COLO829 (cell line): ENCODE data around the gene EXOC6B.
A peak's percentile ranks its signal among the peaks of the same experiment; 100 is the strongest.

Experiments used
- DNase-seq: peaks from one replicate; pipeline ENCODE4 v3.0.0; 2012; ENCODE audit warnings: low spot score

Gene EXOC6B

DNA sequence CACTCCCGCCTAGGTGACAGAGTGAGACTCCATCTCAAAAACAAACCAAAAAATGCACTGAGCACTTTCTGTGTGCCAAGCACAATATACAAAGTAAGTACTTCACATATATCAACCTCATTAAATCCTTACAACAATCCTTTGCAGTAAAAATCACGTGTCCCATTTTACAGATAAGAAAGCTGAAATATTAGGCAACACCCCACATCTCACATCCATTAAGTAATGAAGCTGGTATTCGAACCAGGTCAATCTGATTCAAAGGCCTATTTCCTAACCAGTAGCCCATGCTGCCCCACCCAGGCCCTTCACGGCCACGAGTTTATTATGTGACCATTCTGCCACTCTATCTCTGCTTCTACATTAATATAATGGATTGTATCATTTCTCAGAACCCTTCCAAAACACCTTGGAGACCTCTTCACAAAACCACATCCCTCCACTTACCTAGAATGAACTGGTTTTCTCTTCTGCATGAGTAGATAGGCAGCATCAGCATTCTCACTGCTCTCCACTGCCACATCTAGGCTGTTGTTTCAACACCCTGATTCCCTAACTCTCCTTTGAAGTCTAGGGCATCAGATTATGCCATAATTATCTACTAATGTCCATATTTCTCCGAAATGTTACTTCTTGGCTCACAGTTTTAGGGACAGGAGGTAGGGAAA is 3.1 kb upstream of the EXOC6B start:
- no peak for DNase-seq

DNA sequence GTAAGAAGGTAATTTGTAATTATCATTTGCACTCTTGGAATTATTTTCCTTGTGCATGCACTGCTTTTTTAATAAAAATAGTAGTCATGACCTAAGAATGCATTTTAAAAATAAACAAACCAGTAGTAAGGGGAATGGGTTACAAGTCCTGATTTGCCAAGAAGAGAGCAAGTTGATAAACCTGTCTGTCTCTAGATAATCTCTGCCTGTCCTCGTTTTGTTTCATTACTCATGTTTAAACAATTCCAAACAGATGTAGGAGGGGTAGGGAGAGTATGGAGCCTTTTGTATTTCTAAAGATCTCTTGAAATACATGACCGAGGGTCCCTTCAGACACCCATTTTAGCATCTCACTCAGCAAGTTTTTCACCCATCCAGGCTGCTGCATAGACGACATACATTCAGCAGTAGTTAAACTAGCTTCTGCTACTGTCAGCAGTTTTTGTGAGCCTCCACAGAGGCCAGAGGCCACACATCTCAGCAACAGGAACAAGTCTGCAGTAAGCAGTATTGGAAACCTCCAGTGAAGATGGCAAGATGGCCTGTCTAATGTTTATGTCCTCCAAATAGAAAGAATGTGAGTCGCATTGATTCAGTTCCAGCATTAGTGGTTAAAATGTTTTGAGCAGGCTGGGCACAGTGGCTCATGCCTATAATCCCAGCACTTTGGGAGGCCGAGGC is 2.3 kb upstream of the EXOC6B start:
- DNase-seq: no peak

DNA sequence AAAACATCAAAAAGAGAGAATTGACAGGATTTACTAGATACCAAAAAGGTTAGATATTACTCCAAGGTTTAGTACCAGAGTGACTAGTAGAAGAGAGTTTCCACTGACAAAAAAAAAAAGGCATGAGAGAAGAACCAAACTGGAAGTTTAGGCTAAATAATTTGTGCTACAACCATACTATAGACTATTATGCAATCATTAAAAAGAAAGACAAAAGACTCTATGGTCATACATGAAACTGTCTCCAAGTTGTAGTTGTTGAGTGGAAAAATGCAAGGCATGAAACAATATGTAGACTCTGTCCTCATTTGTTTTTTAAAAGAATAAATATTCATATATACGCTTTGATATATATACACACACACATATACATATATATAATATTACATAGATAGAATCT is 1.7 kb upstream of the EXOC6B start:
- DNase-seq: no peak

DNA sequence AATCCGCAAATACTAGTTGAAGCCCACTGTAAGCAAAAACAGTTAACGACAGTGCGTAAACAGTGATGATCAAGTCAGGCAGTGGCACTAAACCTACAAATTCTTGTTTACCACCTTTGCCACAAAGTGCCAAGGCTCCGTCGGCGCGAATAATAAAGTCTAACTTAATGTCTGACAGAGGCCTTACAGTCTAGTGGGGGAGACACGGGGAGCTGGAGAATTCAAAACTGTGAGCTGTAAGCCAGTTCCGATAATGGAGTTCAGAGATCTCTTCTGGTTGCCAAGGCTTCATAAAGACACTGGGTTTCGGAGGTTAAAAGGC is 284 bp upstream of the EXOC6B start:
- no peak for DNase-seq

DNA sequence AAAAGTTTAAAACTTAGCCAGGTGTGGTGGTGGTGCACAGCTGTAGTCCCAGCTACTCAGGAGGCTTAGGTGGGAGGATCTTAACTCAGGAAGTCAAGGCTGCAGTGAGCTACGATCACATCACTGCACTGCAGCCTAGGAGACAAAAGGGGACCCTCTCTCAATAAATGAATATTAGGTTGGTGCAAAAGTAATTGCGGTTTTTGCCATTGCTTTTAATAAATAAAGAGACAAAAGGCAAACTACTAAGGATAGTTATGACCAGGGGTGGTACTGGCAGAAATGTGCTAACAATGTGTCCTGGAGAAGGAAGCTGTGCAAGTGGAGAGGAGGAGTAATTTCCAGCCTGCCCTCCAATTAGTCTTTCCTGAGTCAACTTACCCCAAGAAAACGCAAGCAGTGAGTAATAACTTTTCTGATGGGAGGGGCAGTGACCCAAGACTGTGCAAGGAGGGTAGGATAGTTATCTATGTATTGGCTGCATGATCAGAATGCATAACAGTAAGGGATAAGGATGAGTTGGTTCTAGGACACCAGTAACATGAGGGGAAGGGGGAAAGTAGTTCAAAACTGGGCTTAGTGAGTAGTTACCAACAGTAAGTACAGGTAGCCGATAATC is 1.5 kb downstream of the EXOC6B start:
- no peak for DNase-seq

DNA sequence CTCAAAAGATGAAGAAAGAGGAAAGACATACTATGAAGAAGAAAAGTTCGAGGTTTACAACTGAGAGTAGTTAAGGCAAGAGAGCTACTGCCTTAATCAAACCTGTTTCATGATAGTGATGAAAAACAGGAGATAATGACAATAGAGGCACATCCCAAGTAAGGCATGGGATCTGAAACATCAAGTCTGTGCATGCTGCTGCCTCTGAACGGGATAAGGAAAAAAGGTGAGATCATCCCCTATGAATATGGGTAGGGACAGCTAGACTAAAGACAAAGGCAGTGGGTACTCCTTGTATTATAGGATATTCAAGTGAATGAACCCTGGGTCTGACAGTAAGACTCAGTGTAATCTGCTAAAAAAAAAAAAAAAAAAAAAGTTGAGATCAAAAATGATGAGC is 3.0 kb downstream of the EXOC6B start:
- no peak for DNase-seq

DNA sequence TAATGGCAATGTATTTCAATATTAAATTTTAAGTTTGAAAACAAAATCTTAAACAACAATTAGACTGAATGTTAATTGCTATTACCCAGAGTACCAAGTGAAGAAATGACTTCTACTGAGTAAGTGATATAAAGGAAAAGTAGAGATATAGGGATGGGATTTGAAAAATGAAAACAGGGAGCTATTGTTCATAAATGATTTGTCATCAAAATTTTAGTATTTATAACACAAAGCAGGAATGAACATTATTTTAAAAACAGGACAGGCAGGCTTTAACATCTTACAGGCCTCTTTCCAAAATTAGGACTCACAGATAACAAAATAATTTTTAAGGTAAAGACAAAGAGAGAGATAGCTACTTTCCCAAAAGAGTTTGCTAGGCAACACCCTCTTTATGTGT is 3.9 kb downstream of the EXOC6B start:
- DNase-seq: no peak

DNA sequence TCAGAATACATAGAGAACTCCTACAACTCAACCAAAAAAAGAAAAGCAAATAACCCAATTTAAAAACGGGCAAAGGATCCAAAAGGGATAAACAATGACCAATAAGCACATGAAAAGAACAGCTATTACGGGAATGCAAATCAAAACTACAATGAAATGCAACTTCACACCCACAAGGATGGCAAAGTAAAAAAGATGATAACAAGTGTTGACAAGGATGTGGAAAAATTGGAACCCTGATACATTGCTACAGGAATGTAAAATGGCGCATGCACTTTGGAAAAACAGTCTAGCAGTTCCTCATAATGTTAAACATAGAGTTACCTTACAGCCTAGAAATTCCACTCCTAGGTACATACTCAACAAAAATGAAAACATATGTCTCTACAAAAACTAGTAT is 4.7 kb downstream of the EXOC6B start:
- DNase-seq: no peak

DNA sequence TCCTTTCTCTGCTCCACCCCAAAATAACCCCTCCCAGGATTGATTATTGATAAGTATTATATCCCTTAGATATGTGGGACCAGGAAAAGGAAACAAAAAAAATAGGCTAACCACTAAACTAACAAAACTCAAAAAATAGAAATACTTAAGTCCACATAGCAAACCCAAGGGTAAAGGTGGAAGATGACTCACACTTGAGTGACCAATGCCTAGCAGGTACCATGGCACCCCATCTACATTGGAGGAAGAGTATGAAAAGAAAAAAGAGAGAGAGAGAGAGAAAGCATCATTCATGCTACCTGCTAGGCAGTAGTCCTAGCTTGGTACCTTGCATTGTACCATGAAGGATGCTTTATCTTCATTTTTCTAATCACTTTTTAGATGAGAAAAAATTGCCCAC is 6.3 kb downstream of the EXOC6B start:
- no peak for DNase-seq

DNA sequence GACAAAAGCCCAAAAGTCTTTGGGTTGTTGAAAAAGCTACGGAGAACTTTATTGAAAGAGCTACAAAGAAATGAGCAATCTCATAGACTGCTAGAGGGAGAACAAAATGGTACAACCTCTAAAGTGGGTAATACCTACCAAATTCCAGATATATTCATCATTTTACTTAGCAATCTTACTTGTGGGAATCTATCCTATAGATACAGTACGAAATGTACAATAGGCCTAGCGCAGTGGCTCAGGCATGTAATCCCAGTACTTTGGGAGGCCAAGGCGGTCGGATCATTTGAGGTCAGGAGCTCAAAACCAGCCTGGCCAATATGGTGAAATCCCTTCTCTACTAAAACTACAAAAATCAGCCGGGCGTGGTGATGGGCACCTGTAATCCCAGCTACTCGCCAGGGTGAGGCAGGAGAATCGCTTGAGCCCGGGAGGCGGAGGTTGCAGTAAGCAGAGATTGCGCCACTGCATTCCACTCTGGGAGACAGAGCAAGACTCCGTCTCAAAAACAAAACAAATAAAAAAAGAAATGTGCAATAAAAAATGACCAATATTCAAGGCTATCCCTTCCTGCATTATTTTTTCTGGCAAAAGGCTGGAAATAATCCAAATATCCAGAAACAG is 10.1 kb downstream of the EXOC6B start:
- DNase-seq: no peak

DNA sequence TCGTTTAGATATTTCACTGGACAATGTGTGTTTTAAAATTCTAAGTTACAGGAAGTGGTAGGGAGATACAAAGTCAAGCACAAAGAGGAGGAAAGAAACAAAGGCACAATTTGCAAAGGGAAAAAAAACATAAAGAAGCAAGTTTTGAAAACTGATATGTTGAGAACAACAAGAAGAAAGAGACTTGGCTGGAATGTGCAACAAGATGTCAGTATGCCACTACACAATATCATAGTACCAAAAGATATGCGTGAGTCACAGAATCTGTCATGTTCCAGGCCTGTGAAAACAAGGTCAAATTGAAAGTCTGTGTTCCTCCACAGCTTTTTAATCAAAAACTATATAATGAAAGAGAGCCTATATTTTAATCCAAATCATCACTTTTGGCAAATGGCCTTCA is 12.0 kb downstream of the EXOC6B start:
- no peak for DNase-seq

DNA sequence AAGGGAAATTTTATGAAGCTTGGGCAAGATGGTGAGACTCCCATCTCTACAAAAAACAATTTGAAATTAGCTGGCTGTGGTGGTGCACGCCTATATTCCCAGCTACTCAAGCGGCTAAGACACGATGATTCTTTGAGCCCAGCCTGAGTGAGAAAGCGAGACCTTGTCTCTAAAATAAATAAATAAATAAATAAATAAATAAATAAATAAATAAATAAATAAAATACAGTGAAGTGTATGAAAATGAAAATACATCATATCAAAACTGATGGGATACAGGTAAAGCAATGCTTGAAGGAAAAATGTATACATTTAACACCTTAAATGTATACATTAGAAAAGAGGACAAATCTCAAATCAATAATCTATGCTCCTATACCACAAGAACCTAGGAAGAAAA is 15.7 kb downstream of the EXOC6B start:
- DNase-seq: no peak

DNA sequence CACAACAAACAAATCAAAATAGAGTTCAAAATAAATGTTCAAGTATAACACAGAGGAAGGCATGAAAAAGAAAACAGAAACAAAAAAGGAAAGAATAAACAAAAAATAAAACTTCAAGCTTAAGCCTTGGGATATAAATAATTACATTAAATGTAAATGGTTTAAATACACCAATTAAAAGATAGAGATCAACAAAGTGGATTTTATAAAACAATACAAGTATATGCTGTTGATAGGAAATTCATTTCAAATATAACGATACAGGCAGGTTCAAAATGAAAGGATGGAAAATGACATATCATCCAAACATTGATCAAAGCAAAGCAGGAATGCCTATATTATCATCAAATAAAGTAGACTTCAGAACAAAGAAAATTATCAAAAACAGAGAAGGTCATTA is 16.7 kb downstream of the EXOC6B start:
- no peak for DNase-seq

DNA sequence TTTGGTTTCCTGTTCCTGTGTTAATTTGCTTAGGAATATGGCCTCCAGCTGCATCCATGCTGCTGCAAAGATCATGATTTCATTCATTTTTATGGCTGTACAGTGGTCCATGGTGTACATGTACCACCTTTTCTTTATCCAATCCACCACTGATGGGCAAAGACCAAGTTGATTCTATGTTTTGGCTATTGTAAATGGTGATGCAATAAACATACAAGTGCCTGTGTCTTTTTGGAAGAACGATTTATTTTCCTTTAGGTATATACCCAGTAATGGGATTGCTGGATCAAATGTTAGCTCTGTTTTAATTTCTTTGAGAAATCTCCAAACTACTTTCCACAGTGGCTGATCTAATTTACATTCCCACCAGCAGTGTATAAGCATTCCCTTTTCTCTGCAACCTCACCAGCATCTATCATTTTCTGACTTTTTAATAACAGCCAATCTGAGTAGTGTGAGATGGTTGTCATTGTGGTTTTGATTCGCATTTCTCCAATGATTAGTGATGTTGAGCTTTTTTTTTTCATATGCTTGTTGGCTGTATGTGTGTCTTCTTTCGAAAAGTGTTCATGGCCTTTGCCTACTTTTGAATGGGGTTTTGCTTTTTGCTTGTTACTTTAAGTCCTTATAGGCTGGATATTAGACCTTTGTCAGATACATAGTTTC is 19.4 kb downstream of the EXOC6B start:
- no peak for DNase-seq

DNA sequence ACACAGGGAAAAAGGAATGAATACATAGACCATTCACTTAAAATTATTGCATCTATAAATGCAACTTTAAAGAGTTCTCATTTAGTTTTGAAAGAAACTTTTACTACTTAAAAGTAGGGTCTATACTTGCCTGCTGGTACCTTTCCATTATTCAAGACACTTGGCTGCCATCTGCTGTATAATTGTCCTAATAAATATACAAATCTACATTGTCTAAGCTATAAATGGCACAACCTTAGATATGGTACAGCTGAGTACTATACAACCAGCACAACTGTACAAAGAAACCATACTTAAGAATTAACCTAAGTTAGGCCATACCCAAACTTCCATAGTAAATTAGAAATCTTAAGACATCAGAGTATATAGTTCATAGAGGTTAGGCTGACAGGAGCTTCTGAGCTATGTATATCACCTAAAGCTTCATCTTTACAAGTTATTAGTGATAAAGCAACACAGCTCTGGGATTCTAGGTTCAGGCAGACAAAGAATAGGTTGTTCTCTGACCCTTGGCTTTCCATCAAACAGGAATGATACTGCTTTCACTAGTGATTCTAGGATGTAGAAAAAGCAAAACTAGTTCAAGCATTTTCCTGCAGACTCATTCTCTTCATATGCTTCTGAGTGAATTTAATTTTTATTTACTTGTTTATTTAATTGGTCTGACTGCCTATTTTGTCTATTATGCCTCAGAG is 22.1 kb downstream of the EXOC6B start:
- DNase-seq: no peak

DNA sequence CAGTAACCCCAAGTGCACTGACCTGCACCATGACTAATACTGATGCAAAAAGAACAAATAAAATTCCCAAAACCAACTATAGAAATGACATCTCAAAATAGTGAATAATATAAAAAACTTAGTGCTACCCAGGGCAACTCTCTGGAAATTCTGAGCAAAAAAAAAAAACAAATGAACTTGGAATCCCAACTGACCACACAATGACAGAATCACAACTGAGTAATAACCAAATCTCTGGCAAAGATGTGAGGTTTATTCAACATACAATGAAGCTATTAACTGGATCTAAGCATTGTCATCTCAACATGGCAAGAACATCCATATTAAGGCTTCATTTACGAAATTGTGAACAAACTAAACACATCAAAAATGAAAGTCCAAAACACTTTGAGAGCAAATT is 22.7 kb downstream of the EXOC6B start:
- no peak for DNase-seq

DNA sequence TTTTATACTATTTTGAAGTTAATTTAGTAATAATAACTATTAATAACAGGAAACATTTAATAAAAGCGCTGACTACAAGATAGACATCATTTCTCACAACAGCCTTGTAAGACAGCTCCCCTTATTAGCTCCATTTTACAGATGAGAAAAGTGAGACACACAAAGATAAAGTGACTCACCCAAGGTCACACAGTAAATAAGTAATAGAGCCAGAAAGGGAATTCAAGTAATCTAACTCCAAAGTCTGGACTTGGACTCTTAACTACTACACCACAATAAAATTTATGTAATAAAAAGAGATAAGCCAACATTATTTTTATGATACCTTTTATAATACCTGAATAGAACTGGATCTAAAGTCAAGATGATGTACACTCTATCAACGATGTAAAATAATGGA is 25.3 kb downstream of the EXOC6B start:
- DNase-seq: no peak

DNA sequence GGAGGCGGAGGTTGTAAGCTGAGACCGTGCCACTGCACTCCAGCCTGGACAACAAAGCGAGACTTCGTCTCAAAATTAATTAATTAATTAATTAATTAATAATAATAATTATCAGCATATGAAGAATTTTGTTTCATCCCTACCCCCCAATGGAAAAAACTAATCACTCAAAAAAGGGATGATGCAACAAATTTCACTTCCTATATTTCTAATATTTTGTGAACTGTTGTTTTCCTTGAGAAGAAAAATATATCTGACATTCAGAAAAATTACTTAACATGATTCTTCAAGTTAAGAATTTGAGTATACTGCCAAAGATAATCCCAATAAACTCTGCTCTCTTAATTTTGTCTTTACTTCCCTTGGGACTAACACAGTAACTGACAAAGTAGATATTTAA is 28.1 kb downstream of the EXOC6B start:
- no peak for DNase-seq

DNA sequence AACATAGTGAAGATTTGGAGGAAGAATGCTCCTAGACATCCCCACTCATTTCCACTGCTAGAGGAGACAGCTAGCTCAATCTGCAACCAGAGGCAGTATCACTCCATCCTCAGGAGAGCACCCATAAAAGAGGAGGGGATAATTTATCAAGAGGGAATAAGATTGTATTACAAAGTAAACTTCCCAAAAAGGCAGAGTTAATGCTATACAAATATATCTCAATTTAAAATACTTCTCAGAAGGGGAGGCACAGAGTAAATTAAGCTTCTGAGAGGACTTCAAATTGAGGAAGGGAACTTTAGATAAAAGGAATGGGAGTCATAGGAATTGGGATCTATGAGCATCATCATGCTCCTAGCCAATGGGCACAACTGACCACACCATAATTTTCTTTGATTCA is 29.1 kb downstream of the EXOC6B start:
- DNase-seq: no peak

DNA sequence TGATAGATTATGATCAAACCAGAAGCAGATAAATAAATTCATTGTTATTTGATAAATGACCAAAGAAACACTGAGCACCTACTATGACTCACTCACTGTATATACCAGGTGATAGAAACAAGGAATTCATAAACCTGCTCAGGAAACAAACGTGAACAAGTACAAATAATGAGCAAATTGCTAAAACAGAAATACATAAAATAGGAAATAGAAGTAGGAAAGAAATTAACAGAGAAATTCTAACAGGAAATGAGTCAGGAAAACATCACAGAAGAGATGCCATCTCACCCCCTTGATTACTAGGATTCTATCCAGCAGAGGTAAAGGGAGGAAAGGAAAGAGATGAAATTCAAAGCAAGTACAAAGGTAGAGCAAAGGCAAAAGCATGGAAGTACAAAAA is 31.3 kb downstream of the EXOC6B start:
- DNase-seq: no peak

DNA sequence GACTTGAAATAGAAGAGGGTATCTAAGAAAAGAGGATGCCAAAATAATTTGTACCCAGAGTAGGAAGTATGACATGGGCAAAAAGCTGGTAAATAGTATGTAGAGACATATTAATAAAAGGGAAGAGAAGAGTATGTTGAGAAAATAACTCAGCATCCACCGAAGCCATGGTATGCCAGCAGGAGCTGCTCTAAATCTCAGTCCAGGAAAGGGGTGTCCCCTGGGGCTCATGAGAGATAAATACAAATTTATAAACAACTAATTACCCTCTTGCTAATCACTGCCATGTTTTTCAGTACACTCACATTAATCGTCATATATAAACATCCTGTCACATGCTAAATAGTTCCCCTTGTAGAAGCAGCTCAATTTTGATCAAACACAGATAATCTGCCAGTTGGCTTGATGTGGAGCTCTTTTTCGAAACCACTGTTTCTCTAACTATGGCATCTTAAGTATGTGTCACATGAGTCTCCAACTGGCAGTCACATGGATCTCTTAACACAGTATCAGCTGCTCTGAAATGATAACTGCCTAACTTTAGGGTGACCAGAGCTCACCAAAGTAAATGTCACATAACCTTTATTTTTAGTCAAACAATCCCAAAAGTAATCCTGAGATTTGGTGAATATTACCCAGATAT is 31.9 kb downstream of the EXOC6B start:
- DNase-seq: peak; percentile 42

DNA sequence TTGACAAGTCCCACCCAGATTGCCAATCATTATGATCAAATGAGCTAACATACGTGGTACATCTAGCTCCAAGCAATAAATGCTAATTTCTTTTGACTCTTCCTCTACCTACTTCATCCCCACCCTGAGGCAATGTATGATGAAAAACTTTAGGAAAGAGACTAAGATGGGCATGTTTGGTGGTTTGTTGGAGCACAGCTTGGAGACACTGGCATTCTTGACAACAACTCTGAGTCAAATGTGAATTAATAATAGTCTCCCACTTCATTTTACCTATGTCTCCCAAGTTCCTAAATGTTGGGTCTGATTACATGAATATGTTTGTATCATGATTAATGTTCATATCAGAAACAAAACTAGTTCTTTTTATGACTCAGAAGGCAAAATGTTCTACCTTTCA is 36.6 kb downstream of the EXOC6B start:
- DNase-seq: no peak
